Activated T-cell treated with anti-CD3 and anti-CD28 coated beads for 48 hours (primary cell): ENCODE data around the gene NTN1.
A peak's percentile ranks its signal among the peaks of the same experiment; 100 is the strongest.
"Not testable (repeated sequence)": the region's sequence is repeated elsewhere in the genome, so short reads cannot be mapped to it uniquely, and the experiment has no call there.

Experiments
- DNase-seq: peaks from one replicate; pipeline ENCODE4 v3.0.0-alpha.2; 2020; ENCODE audit warnings: low read depth

The NTN1 gene

DNA sequence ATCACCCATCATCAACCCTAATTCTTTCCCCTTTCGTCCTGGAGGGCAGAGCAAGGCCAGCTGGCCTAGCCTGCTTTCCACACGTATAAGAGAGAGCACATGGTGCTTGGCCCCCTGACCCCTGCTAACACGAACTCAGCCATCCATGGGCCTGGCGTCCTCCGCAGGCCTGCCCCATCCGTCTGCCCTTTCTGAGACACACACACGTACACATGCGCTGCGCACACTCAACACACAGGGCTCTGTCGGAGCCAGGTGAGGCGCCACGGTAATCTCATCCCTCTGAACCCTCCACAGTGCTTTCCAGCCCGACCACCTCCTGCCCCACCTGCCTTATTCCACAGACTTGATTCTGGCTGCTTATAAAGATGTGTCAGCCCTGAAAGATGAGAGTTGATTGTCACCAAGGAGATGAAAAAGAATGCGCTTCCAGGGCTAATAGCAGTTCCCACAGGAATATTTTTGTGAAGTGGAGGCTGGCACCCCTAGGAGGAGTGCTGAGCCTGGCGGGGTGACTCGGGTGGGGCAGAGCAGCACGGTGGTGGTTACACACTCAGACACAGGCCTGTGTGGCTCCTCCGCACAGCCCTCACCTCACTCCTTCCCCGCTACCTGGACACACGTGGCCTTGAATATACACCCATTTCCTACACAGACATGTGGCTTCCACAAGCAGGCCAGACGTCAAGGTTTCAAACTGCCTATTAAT lies 228.1 kb downstream of the NTN1 start:
- no peak for DNase-seq

DNA sequence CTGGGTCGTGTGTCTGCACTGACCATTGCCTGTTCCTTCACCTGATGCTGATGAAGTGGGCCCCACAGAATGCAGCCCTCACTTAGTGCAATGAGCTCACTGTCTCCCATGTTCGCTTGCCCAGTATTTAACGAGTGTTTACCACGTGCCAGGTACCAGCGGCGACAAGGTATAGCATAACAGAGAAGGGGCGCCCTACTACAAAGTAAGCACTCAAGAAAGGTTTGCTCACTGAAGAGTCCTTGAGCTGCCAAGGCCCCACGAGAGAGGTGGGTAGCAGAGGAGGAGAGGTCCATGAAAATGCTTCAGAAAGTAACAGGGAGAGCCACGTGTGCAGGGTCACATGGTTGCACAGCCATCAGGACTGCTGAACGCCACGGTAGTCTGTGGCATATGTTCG lies 230.0 kb downstream of the NTN1 start:
- no peak for DNase-seq

DNA sequence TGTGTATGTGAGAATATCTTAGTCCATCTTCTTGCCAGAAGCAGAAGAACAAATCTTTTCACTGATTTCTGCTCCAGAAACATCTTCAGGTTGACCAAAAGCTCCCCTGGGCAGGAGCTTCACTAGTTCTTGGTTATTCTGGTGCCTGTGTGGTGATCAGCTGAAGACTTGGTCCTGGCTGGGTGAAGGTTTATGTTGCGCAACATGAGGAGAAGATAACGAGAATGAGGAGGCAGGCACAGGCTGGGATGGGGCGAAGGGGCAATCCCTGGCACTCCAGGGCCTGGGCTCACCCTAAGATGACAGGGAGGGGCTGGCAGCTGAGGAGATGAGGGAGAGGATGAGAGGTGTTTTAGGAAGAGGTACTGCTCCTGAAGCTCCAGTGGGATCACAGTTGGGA lies 232.0 kb downstream of the NTN1 start:
- DNase-seq = no peak

DNA sequence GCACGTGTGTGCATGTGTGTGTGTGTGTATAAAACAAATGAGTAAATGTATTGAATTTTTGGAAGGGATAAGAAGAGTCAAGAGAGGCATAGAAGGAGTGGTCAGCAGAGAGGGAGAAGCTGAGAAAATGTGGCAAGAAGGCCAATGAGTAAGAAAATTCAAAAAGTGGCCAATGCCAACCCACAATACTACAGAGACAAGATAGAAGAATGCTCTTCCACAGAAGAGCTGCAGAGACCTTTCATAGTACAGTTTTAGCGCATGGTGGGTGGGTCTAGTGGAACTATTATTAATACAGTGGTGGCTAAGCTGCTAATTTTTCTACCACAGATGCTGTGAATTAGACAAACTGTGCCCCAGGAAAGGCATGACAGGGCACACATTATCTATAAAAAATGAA lies 233.5 kb downstream of the NTN1 start:
- DNase-seq = no peak

DNA sequence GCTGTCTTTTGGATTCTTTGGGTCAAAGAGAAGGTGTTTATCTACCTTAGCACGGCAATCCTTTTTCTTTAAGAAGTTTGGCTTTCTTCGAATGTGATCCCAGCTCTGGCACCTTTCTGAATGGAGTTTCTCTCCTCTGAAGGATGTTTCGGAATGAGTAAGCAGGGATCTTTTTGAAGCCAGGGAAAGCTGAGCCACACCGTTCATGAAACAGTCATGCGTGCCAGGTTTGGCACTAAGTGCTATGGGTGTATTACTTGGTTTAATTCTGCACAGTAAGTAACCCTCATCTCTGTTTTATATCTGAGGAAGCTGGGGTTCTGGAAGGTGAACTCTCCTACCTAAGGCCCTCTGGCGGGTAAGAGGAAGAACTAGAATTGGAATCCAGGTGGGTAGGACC lies 234.5 kb downstream of the NTN1 start:
- no peak for DNase-seq

DNA sequence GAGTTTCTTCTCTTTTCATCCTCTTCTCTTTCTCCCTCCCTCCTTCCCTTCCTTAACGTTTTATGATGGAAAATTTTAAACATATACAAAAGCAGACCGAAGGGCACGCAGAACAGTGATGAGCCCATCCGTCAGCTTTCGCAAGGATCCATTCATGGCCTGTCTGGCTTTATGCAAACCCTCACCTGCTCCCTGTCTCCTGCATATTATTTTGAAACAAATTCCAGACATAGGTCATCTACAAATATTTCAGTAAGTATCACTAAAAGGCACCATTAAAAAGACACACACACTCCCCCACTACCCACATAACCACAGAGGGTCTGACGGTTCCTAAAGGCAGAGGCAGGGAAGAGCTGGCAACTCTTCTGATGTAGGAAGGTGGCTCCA lies 235.0 kb downstream of the NTN1 start:
- no peak for DNase-seq

DNA sequence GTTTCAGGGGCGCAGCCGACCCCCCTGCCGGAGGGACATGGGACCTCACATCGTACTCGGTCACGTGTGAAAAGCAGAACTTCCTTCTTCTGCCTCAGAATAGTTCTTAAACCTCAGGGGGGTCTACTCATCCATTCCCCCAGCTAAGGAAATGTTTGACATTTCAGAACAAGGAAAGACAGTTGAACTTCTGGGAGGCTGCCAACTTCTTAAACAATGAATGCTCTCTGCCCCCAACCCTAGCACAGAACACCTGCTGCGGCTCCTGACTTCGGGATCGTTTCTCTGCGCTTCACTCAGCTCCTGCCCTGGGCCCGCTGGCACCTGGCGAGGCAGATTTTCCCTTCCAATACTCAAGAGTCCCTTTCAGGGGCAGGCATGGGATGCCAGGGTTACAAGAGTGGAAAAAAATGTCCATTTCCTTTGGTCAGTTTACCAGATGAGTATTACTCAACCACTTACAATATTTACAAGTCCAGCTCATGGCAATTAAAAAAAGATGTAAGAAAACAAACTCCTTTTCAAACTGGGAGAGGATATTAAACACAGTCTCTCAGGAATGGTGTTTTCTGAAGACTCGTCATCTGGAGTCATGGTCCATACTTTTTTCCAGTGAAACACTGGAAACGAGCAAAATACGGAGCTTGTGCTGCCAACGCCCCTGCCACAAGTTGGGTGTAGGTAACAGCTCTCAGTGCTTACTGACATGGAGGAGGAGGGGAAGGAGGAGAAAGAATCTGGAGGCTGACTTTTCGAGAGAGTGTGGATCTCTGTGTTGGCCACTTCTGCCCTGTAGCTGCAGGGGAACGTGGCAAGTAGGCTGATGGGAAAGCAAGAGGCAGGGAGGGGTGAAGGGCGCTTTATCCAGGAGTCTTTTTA lies 235.7 kb downstream of the NTN1 start:
- no peak for DNase-seq

DNA sequence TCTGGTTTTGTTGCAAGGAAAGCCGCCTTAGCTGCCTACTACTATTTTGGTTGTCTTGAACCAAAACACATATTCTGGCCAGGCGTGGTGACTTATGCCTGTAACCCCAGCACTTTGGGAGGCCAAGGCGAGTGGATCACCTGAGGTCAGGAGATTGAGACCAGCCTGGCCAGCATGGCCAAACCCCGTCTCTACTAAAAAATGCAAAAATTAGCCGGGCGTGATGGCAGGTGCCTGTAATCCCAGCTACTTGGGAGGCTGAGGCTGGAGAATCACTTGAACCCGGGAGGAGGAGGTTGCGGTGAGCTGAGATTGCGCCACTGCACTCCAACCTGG lies 236.3 kb downstream of the NTN1 start:
- not testable (repeated sequence) for DNase-seq

DNA sequence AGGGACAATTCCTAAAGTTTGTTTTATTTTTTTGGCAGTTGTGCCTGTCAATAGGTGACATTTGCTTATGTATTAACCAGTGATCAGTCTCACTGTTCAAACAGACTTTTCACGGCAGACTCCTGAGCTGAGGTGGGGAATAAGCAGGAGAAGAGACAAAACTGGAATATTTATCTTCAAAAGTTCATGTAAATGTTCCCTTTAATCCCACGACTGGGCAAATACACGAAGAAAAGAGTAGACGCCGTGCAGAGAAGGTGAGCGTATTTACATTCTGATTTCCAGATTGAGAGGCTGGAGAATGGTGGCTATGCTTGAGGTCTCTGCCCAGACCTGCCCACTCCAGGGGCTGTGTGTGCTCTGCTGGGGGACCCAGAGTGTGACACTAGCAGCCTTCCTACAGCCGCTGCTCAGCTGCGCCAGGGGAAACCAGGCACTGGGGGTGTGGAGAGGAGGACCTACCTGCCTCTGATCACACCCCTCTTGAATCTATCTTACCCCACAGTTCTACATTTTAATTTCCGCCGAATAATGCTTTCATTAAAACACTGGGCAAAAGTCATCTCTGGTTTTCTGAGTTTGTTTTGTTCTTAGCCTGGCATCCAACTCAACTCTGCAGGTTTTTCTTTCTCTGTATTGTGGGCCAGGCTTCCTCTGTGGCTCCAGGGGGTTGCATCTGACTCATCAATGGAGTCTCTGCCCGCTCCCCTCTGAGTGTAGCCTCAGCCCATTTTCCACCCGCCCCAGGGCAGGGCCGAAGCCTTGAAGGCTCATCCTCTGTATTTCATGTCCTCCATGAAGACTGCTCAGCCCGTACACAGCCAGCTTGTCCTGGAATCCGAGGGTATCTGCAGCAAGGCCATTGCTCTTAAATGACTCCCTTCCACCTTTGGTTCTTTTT lies 237.1 kb downstream of the NTN1 start:
- DNase-seq = no peak

DNA sequence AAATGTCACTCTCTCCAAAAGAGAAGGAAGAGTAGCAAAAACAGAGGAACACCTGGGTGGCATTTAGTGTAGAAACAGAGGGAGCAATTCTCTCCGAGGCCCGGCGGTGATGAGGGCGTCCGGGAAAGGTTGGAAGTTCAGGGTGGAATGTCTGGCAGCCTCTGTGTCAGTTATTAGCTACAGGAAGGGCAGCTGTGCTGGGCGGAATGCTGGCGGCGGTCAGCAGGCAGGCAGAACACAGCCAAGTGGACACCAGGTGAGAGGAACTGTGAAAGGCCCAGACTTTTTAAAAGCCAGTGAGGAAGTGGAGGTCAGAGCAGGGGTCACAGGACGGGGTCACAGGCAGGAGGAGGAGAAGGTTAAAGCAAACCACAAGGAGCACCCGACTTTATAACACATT lies 238.1 kb downstream of the NTN1 start:
- no peak for DNase-seq

DNA sequence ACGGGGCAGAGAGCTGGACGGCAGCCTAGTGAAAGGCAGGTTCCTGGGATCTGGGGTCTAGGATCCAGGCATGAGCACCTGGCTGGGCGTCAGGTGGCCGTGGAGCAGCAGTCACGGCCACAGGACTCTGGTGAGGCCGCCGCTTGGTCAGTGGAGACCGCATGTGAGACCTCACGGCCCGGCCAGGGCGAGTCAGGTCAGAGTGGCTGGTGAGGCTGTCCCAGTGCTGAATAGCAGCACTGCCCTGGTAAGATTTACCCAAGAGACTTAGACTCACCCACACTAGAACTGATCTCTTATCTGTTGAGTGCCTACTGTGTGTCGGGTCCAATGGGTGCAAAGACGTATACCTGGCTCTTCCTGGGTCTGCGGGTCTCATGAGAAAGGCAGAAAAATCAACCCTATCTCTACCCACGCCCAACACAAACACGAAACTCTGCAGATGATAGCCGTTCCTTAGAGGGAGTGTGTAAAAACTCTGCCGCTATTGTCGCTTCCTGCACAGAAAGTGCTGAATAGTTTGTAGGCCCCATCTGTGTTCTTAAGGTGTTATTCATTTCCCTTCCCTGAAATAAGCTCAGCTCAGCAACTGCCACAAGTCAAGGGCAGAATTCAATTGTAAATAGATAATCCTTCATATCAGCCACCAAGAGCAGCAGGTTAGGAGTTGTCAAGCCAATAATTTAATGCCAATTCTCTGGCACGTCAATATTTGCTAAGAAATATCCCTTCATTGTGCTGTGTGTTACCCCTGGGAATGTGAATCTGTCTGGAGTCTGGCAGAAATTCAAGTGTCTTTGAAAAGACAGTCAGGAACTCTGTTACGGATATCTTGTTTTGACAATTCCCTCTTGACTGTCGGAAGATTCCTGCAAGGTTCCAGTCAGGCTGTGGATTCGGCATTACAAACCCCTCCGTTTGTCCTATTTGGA lies 240.0 kb downstream of the NTN1 start:
- no peak for DNase-seq

DNA sequence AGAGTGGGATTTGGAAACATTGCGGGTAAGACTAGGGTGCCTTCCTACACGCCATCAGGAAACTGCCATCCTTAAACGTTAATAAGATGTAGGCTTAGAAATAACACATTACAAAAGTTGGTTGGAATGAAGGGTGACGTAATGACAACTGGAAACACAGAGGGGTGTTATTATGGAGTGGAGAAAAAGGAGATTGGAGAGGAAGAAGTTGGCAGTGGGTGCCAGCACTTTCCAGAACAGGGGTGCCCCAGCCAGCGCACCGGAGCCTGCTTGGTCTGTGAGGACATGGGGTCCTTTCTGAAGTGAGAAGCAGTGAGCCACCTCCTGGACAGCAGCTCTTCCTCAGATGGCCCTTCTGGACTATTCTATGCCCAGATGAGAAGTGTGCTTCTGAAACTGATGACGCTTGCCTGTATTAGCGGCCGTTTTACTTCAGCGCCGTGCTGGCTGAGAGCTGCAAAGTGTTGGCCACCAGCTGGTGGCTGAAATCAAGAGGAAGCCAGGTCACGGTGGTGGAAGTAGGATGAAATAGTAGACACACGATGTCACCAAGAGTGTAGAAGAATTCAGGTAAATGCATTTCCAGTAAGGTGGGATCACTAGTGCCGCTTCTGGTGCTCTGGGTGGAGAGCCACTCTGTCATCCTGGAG lies 244.8 kb downstream of the NTN1 start:
- no peak for DNase-seq

DNA sequence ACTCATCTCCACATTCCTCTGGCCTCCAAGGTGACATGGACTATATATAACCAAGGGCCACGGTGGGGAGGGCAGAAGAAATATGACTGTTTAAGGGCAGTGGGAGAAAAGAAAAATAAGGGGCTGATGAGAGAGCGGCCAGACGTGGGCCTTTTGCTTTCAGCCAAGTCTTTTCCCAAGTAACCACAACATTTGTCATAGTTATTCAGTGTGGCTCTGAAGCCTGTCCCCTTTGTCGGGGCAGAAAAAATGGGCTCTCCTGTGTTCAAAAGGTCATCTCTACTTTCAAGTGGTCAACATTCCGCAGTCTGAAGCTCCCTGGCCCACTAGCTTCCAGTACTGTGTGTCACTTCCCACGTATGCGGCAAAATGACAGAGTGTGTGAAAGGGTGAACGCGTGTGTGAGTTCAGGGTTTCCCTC lies 245.4 kb downstream of the NTN1 start:
- DNase-seq = no peak

DNA sequence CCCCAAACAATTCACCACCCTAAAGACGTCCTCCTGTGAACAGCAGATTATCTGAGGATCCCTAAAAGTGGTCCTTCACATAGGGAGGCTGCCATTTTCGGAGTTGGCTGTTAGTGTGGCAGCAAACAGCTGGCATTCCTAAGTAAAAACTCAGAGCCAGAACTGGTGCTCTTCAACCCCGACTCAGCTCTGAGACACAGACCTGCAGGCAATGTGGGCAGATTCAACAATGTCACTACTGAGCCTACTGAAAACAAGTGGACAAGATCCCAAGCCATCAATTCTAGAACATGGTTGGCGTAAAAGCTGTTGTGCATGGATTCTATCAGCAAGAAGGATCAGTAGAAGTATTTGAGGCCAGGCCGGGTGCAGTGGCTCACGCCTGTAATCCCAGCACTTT lies 247.2 kb downstream of the NTN1 start:
- no peak for DNase-seq

DNA sequence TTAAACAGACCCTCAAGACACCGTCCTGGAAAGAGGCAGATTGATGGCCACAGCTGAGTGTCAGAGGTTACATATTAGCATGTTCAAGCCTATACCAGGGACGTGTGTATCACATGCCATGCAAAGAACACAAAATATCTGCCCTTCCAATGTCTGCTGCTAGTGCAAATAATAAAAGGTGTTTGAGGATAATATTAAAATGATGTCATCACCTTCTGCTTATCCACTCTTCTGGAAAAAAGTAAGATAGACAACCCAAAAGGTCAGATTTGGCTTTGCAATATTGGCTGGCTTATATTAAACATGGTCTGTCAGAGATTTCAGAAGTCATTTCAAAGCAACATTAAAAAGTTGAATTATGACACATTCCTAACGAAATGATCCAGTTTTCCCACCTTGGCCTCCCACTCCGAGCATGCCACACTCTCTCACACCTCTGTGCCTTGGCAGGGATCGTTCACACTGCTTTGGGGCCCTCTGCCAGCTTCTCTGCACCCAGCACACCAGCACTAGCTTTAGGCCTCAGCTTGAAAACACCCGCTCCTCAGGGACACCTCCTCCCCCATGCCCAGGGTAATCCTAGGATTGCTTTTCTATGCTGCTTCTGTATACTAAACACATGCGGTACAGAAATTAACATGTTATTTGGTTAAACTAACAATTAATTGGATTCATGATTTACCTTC lies 248.2 kb downstream of the NTN1 start:
- DNase-seq = no peak

DNA sequence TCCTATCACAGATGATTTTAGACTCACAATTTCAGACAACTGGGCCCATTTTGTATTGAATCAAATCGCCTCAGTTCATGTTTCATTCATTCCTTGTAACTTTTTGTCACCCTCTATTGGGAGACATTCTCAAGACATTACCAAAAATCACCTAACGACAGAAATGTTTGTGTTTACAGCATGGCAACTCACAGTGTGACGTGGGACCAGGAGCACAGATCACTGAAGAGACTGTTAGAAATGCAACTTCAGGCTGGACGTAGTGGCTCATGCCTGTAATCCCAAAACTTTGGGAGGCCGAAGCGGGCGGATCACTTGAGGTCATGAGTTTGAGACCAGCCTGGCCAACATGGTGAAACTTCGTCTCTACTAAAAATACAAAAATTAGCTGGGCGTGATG lies 249.6 kb downstream of the NTN1 start:
- no peak for DNase-seq

DNA sequence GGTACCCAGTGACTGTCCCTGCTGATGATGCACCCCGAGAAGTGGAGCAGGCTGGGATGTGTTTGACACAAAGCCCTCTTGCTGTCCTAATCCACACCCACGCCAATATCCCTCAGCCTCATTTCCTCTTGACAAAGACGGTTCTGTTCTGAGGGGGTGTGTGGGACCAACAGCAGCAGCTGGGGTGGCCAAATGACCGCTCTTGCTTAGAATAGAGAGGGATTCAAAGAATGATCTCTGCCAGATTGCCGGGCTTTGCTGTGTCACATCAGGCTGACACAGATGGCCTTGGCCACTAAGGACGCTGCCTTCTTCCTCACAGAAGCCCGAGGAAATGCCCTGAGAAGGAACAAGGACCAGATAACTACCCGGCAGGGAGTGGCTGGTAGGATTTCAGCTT lies 250.7 kb downstream of the NTN1 start:
- no peak for DNase-seq

DNA sequence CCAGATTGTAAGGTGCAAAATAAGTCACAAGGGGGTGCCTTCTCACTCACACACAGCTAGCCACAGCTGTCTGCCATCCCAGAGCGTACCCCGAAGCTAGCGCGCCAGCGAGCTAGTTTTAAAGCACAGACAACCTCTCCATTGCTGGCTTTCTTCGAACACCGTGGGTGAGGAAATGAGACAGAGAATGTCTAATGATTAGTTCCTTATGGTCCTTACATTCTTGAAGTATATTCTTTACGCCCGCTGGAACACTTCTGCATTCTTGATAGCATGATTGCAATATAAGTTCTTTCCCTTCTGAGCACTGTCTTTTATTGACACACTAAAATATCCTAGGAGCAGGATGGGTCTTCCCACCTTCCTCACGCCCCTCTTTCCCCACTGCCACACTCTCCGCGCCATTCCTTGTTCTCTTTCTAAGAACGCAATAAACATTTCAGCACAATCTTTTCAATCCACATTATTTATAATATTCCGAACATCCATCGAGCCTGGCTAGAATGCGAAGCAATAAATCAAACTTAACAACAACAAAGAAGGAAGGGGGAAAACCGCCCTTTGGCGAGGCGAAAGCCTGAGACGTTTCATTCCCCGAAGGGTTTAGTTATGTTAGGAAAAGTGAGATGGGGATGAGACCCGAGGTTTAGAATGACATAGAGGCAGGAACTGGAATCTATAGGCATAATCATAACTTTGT lies 251.3 kb downstream of the NTN1 start:
- no peak for DNase-seq

DNA sequence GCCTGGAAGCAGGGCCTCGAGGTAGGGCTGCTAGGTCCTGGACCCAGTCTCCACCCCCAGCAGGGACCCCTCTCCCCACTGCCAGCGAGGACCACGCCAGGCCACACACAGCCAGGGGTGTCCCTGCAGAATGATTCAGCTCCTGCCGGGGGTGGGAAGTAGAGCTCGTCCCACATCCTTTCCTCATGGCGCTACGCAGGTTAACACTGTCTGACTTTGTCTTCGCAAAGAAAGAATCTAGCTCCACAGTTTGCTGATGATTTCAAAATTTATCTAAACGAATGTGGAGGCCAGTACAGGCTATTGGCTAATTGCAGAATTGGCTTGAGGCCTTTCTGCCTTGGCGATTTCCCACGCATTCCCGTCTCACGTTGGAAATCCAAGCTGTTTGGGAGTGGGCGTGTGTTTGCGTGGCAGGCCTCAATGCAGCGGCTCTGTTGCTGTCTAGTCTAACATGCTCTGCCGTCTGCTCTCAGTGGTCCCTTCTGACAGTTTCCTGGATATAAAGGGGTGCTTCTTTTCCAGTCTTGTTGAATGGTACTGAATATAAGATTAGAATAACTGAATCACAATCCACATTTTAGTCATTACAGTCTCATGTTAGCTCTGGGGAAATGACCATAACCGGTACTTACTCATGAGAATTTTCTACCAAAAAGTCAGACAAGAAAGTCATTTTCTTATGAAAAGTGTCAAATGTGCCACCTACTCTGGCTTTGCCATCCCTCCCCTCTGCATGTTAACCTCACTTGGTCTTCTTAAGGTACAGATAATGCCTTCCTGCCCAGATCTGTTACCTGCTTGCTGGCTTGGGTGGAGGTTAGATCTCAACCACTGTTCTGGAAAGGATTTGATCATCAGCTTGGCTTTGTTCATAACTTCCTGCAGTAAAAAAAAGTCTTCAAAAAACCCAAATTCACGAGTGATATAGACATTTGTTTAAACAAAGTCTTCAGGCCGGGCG lies 252.4 kb downstream of the NTN1 start:
- peak; percentile 36 for DNase-seq
